Fibroblast of villous mesenchyme (primary cell): Measurements from ENCODE around the gene KCNE1. TPM values are rescaled to one million over a fixed set of nuclear protein-coding genes. Genes with fewer than 3 reads are reported as not detected.
"Not testable (repeated sequence)": the region's sequence is repeated elsewhere in the genome, so short reads cannot be mapped to it uniquely, and the experiment has no call there.

Experiments used
- DNase-seq: peaks from one replicate; pipeline ENCODE4 v3.0.0-alpha.2; 2010; ENCODE audit warnings: low read depth
- H3K4me3 ChIP-seq: 2 replicates; pipeline ENCODE4 v1.5.1; 2011; ENCODE audit warnings: low read depth, mild to moderate bottlenecking, low read length
- small RNA-seq: library from RNA; depleted of rRNA; stranded (forward); fragments of <200 nt; gene quantifications from one replicate; pipeline ENCODE3, GENCODE V24; 2012
- total RNA-seq: library from RNA; depleted of rRNA; stranded (reverse); fragments of >200 nt; gene quantifications from 2 replicates; pipeline ENCODE4 v1.2.3, GENCODE V29; 2012

Gene KCNE1
- total RNA-seq, 1 donor, result under 0.01 TPM

DNA sequence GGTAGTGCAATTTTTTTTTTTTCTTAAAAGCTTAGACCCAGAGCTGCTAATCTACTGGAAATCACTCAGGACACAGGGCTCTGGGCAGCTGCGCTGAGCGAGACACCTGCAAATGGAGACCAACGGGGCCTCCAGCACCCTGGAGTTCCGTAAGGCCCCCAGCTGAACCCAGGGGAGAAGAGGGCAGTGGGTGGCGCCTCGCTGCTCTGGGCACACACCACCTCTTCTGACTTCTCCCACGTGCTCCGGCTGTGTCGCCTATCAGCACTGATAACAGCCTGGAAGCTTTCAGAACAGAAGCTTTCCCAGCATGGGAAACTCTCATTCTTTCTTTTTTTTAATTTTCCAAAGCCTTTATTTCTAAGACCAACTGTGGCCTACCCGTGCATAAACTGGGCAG lies 56.4 kb downstream of the KCNE1 start:
- not testable (repeated sequence) for H3K4me3 ChIP-seq, DNase-seq

DNA sequence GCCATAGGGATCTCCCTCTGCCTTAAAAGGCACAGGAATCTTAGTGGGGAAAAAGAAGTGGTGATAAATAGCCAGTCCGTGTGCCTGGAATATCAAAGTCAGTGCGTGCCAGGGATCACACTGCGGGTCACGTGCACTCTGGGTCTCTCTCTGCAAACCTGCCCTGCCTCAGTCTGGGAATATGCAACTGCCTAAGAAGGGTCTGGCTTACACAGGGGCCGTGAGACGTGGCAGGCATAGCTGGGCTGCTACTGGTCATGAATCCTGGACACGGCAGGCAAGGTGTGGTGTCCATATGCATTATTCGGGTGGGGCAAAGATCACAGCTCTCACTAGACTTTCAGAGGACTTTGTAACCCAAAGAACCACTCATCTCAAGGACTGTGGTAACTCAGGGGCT lies 65.0 kb downstream of the KCNE1 start:
- not testable (repeated sequence) for H3K4me3 ChIP-seq, DNase-seq

DNA sequence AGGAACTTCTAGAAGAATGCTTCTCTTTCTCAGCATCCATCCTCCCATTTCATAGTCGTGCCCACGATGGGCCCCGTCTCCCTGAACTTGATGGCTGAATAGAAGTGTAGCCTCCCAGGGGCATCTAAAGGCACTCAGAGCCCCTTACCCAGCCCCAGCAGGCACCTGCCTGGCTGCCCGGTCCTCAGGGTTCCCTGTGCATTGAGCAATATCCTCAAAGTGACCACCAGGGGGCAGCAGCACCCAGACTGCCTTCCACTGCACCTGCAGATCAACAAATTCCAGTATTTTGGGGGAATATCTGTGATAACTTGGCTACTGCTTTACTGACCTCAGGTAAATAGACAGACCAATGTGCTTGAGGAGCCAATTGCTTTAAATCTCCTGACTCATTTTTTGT lies 68.5 kb downstream of the KCNE1 start:
- not testable (repeated sequence) for DNase-seq, H3K4me3 ChIP-seq

DNA sequence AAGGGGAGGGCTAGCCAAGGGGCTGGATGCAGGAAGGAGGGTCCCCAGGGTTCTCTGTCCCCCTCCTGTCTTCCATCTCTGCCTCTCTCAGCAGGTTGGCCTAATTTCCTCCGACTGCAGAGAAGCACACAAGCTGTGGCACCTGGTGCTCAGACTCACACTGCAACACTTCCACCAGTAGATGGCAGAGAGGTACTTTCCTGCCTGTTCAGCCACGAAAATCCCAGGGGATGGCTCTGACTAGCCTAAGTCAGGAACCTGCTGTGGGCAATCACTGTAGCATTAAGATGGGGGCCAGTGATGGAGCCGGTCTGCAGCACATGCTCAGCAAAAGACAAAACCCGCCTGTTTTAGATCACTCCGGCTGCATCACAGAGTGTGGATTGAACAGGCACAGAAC lies 82.3 kb downstream of the KCNE1 start:
- H3K4me3 ChIP-seq, DNase-seq: not testable (repeated sequence)

DNA sequence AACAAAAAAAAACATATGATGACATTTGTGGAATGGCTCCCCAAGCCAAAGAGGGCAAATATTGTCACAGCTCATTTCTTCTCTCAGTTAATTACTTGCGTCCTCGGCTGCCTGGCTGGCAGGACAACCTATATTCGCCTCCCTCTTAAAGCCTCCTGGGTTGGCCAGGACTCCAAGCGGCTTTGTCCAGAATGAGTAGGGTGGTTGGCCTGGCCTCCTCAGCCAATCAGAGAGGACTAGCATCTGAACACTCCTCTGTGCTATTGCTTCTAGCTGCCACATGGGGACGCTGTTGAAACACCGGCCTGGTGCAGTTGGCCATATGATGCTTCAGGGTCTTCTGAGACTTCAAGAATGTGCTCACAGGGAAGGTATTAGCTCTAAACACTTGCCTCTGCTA lies 83.6 kb downstream of the KCNE1 start:
- not testable (repeated sequence) for H3K4me3 ChIP-seq, DNase-seq

DNA sequence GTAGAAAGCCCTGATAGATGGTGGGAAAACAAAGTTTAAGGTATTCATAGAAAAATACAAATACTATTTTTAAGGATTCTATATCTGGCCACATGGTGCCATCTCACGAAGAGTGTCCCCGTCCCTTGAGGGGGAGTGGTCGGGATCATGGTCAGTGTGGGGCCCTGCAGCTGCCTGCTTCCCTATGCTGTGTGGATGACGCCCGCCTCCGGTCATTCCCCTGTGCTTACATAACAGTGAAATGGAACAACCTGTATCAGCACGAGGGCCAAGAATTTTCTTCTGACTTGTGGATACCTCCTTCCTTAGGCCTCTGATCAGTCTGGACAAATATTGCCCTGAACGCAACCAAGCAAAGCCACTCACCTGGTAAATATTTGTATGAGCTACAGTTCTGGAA lies 84.7 kb downstream of the KCNE1 start:
- not testable (repeated sequence) for DNase-seq, H3K4me3 ChIP-seq

DNA sequence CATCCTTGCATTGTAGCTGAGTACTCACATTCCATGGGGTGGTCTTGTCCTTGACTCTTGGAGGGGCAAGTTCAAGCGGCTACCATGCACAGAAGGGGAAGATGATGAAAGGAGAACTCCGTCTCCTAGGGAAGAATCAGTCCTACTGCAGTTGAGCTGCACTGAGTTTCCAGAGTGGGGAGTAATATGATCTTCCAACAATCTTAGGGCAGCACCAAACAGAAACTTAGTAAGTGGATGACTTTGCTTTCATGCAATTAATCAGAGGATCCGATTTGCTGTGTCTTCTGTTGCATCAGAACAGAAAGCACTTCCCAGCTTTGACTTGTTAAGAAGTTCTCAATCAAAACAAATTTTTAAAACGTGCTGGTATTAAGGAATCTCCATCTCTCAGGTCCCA lies 88.2 kb downstream of the KCNE1 start, which contains the start of gene SMIM34:
SMIM34 (minus strand) TSS at position 147 of the 400 bp plus-strand sequence; CDS start at position 35, 112 bp downstream.
- not testable (repeated sequence) for DNase-seq, H3K4me3 ChIP-seq

DNA sequence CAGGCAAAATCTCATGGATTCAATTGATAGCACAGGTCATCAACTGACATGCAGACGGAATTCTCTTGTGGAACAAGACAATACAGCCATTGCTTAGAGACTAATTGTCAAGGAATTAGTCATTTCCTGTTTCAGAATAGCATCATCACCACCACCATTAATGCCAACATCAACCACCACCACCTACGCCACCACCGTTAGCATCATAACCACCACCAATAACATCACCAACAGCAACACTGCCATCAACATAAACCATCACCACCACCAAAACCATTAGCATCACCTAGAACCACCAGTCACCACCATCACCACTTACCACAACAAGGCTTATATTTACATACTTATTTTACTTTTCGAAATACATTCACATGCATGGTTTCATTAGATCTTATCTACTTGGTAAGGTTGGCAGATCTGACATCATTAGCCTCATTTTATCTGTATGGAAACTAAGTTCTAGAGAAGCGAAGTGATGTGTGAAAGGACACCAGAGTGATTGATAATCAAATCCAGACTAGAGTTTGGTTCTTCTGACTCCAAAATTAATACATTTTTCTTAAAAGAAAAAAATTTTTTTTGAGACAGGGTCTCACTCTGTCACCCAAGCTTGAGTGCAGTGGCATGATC lies 94.4 kb downstream of the KCNE1 start:
- not testable (repeated sequence) for H3K4me3 ChIP-seq, DNase-seq

DNA sequence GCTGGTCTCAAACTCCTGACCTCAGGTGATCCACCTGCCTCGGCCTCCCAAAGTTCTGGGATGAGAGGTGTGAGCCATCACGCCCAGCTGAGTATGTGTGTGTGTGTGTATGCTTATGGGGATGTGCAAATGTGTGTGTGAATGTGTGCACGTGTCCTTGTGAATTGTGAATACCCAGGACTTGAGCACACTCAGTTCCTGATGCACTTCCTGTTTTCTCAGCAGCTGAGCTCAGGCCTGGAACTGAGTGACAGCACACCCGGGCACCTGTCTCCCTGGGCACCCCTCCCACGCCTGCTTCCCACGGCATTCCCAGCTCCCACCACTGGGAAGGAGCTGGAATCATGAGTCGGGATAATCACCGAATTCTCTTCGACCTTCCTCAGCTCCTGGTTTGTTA lies 104.7 kb downstream of the KCNE1 start:
- not testable (repeated sequence) for DNase-seq, H3K4me3 ChIP-seq

DNA sequence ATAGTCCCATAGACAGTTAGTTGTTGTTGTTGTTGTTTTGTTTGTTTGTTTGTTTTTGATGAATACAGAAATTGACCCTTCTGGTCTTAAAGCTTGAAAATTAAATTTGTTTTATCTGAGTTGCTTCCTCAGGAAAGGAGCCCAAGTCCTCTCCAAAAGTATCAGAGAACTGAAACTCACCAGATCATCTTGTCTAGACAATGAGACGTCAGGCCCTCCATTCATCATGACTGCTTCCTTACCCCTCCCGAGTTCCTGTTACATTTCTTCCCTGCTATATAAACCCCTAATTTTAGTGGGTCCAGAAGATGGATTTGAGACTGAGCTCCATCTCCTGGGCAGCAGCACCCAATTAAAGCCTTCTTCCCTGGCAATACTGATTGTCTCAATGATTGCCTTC lies 105.3 kb downstream of the KCNE1 start:
- not testable (repeated sequence) for H3K4me3 ChIP-seq, DNase-seq

DNA sequence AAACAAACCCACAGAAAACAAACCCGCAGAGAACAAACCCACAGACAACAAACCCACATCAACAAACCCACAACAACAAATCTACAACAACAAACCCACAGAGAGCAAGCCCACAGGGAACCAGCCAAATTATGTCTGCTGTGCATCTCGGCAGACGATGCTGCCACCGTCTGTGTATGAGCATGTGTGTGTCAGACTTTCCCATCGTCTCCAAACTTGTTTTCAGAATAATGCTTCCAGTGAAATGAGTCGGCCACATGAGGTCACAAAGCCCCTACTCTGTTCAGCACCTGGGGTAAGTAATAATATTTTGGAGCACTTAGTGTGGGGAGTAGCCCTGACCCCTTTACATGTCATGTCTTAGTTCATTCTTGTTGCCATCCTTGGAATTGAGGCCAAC lies 105.9 kb downstream of the KCNE1 start:
- H3K4me3 ChIP-seq, DNase-seq: not testable (repeated sequence)

DNA sequence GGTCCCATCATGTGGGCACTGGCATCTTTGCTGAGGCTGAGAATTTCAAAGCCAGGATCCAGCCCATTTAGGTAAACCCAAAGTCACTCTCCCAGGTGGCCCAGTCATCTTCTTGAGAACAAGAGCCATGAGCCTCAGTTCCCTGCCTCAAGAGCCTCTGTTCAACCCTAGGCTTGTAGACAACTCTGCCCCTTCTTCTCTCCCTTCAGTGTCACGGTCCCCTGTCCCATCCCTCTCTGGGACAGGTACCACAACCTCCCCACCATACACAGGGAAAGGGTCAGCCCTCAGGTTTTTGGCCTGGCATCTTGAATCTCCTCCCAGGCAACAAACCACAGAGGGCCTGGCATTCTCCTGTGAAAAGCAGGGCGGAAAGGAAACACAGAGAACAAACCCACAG lies 106.3 kb downstream of the KCNE1 start:
- H3K4me3 ChIP-seq, DNase-seq: not testable (repeated sequence)

DNA sequence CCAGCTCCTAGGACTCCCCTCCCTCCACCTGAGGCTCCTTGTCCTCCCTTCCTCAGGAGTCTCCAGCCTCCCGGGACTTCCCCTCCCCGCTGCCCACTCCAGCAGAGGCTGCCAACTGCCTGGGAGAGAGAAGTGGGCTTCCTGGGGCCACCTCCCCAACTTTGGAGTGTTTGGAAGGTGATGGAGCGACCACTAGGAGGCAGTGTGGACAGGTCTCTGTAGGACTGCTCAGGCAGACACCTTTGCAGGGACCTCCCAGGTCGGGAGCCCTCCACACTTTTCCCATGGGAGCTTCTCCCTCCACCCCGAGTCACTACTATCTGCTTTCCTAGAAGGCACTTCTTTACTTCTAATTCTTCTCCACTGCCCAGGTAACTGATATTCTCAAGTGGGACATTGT lies 107.3 kb downstream of the KCNE1 start:
- DNase-seq, H3K4me3 ChIP-seq: not testable (repeated sequence)

DNA sequence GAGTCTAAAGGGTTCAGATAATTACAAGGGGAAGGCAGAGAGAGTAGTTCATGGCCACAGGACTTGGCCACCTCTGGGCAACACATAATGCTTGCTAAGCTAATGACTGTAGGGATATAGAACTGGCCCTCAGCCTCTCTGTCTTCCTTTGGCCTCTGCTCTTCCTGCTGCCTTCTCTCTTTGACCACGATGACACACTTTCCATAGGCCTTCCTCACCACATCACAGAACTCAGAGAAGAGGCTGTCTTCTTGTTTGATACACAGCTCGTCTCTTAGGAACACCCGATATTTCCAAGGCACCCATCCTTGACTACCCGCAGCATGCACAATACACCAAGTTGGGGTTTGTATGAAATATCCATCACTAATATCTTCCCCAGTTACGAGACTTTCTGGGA lies 111.5 kb downstream of the KCNE1 start:
- not testable (repeated sequence) for DNase-seq, H3K4me3 ChIP-seq

Small RNA genes within 50 kb of the gene (small RNA-seq; reads per million reads assigned to genes)
- gene RF00614, result not detected

Other genes with a start within 250 kb of the KCNE1 start
- gene KCNE2, start 148.2 kb downstream of the KCNE1 start, total RNA-seq, result not detected in 2 replicates
- 4.7 and 7.1 TPM in 2 replicates for gene SMIM11, start 136.7 kb downstream of the KCNE1 start, total RNA-seq
- gene SMIM34, start 88.3 kb downstream of the KCNE1 start, total RNA-seq, result not detected in 2 replicates
- gene RCAN1, start 102.9 kb upstream of the KCNE1 start, total RNA-seq, result 91.5 and 308 TPM in 2 replicates
- under 0.01 TPM in 2 replicates for gene CLIC6, start 156.8 kb upstream of the KCNE1 start, total RNA-seq